CD4-positive, alpha-beta T cell treated with Interleukin-17A for 4 hours (primary cell): ENCODE data around the gene KRT8.
"Not testable (repeated sequence)": the region's sequence is repeated elsewhere in the genome, so short reads cannot be mapped to it uniquely, and the experiment has no call there.

Experiments
- DNase-seq: peaks from one replicate; pipeline ENCODE4 v3.0.0-alpha.2; 2020; ENCODE audit warnings: mixed read lengths

The KRT8 gene

GRCh38 chr12:52904509-52905300 lies at the start of gene KRT8:
KRT8 (minus strand) TSS chr12:52905076; CDS start chr12:52904981, 95 bp downstream.
- not testable (repeated sequence) for DNase-seq

DNA sequence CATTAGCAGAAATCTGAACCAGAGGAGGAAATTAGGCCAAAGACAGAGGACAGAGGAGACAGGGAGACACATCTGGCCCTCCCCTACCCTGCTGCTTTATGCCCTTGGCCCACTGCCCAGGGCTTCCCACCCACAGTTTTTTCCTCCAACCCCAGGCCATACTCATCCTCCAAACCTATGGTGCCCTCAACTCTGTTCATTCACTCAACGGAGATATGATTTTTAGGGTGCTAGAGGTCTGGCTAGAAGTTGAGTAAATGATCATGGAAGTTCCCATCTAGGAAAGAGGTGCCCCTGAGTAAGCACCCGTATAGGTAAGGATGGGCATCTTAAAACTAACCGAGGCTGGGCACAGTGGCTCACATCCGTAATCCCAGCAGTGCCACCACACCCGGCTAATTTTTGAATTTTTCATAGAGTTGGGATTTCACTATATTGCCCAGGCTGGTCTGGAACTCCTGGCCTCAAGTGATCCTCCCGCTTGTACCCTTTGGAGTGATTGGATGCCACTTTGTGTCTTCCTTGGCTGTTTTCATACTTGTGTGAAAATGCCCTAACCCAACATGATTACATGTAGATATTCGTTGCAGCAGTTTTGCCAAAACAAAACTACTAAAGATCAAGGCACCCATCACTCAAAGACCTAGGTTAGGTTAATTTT lies 48.4 kb upstream of the KRT8 start:
- no peak for DNase-seq

GRCh38 chr12:52952076-52952801 lies 47.4 kb upstream of the KRT8 start:
- DNase-seq = no peak

GRCh38 chr12:52951640-52952039 lies 46.8 kb upstream of the KRT8 start:
- no peak for DNase-seq

DNA sequence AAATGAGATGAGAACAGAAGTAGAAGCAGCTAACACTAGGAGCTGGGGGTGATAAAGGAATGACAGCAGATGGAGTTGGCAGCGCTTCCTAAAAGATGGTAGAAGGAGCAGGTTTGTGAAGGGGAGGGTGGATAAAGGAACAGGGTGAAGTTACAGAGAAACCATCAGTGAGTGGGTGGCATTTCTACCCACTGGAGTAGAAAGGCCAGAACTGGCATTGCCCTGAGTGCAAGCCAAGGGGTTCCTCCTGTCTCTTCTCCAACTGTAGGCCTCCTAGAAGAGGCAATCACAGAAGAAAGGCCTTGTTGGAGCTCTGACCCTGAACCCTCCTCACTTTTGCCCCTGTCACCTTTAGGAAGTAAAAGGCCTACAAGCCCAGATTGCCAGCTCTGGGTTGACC lies 46.2 kb upstream of the KRT8 start:
- no peak for DNase-seq

- no peak for DNase-seq
Observed at GRCh38 chr12:52950553-52950952, 45.7 kb upstream of the KRT8 start.

GRCh38 chr12:52949413-52950331 lies 44.8 kb upstream of the KRT8 start:
- no peak for DNase-seq

DNA sequence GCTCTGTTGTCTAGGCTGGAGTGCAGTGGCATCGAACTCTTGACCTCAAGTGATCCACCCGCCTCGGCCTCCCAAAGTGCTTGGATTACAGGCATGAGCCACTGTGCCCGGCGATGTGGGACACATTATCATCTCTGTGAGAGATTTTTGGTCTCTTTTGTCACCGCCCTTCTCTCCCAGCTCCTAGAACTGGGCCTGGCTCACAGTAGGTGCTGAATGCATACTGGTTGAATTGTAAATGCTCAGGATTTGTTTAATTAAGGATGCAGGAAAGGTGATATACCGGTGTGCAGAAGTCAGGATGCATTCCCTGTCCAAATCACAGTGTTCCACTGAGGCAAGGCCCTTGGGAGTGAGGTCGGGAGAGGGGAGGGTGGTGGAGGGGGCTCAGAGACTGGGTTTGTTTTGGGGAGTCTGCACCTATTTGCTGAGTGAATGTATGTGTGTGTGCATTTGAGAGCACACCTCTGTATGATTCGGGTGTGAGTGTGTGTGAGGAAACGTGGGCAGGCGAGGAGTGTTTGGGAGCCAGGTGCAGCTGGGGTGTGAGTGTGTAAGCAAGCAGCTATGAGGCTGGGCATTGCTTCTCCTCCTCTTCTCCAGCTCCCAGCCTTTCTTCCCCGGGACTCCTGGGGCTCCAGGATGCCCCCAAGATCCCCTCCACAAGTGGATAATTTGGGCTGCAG lies 43.0 kb upstream of the KRT8 start:
- no peak for DNase-seq

- DNase-seq = no peak
Observed at GRCh38 chr12:52946797-52947547, 42.1 kb upstream of the KRT8 start.

DNA sequence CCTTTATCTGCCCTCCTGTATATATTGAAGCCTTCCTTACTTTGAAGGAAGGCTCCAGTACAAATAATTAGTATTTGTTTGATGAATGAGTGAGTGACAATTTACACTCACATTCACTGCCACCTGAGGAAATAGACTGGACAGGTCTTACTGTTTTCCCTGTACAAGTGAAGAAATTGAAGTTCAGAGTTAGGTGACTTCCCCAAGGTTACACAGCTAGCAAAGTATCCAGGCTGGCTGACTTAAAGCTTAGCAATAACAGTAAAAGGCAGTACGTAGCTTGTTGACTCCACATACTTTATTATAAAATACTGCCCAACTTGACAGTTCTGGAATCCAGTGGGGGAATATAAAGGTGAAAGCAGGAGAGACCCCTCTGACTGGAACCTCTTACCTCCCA lies 41.5 kb upstream of the KRT8 start:
- DNase-seq = no peak

- DNase-seq = no peak
Observed at GRCh38 chr12:52945389-52946232, 40.7 kb upstream of the KRT8 start.

GRCh38 chr12:52944683-52945388 lies 40.0 kb upstream of the KRT8 start:
- DNase-seq = no peak

DNA sequence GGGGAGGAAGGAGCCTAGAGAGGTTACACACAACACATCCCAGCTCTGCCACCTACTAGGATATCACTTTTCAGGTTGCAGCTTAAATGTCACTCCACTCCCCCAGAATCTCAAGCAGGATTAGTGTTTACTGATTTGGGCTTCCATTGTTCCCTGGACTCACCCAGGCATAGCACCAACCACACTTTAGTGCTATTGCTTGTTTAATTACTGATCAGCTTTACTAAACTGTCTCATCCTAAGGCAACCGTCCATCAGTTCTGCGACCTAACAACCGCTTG lies 38.0 kb upstream of the KRT8 start:
- no peak for DNase-seq

- no peak for DNase-seq
Observed at GRCh38 chr12:52942066-52942900, 37.4 kb upstream of the KRT8 start.

GRCh38 chr12:52929538-52929937 lies 24.7 kb upstream of the KRT8 start:
- DNase-seq = no peak

DNA sequence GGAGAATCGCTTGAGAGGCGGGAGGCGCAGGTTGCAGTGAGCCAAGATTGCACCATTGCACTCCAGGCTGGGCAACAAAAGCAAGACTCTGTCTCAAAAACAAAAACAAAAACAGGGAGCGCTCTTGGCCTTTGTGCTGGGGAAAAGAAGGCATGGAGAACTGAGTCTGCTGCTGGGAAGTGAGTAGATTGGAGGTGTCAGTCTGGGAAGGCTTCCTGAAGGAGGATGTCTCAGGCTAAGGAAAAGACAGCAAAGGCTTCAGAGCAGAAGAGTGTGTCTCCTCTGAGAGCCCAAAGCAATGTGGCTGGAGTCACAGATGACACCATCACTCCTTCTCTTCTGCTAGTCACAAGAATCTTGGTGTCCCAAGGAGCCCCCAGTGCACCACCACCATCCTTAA lies 23.1 kb upstream of the KRT8 start:
- no peak for DNase-seq

DNA sequence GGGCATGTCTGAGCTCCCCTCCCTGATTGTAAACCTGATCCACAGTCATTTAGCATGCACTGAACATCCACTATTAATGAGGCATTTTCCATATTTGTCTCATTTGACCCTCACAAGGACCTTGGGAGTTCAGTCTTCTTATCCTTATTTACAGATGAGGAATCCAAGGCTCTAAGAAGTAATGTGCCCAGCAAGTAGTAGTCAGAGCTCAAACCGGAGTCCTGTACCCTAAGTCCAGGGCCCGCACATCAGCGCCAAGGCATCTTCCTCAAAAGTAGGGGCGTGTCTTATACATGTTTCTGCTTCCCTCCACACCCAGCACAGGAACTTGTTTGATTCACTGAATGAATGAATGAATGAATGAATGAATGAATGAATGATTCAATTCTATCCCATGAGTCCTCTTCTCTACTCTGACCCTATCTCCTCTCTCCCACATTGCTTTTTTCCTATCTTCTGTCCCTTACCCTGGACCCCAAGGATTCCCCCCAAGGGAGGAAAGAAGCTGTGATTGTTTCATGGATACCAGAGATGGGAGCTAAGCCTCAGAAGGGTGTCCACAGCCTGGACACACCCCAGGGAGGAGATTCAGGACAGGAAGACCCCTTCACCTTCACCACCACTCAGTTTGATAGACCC lies 21.8 kb upstream of the KRT8 start:
- DNase-seq = no peak
